SU-DHL-6 (cell line): ENCODE measurements around the gene SRL.

Experiments used
- CTCF ChIP-seq: fragments of 200-600 bp; sonication (generic); IDR thresholded peaks from one replicate; pipeline ENCODE4 v1.5.1; 2017; ENCODE audit warnings: antibody characterized with exemption, mild to moderate bottlenecking, low read length, moderate library complexity; ENCODE audit not compliant: insufficient read depth, poor library complexity, severe bottlenecking
- EZH2phosphoT487 ChIP-seq: fragments of 200-600 bp; sonication (generic), shearing (Covaris generic); conservative IDR thresholded peaks from 2 replicates; pipeline ENCODE4 v1.6.1; 2018; ENCODE audit warnings: mild to moderate bottlenecking, antibody characterized with exemption, low read length, moderate library complexity, mixed read lengths

DNA sequence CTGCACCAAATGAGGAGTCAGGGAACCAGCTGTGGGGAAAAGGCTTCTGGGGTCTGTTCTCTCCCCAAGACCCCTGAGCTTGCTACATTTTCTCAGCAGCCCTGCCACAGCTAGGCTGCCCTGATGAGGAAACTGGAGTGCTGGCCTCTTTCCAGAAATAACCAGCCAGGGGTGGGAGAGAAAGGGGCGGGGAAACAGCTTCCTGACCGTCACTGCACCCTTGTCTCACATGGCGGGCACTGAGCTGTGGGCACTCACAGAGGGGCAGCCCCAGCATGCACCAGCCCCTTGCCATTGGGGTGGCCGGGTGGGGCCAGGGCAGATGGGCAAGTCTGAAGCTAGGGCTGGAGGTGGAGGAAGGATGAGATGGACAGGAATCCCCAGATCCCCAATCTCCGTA, 2.9 kb downstream of the SRL start:
- TF ChIP-seq CTCF: no peak
- TF ChIP-seq EZH2phosphoT487: no peak
